Testis (tissue), 2 donors: ENCODE measurements around the gene SPTBN4.

Source experiments
- POLR2A ChIP-seq: fragments of 450-650 bp; IDR thresholded peaks from one replicate; pipeline ENCODE4 v1.6.1; 2017; ENCODE audit warnings: antibody characterized with exemption, mild to moderate bottlenecking, moderate library complexity
- TF ChIP-seq, protein P1 (sequence below), 3 experiments: fragments of 450-650 bp in 2 of 3; fragments of 200-600 bp in 1 of 3; sonication (generic) in 1 of 3; IDR thresholded peaks; one replicate each; pipeline ENCODE4 v1.5.1; 2016 to 2019; ENCODE audit warnings: antibody characterized with exemption in 3 of 3, mild to moderate bottlenecking in 2 of 3, moderate library complexity in 1 of 3

GRCh38 chr19:40431698-40432097 lies 35.1 kb upstream of the SPTBN4 start:
- TF ChIP-seq, protein P1, sequence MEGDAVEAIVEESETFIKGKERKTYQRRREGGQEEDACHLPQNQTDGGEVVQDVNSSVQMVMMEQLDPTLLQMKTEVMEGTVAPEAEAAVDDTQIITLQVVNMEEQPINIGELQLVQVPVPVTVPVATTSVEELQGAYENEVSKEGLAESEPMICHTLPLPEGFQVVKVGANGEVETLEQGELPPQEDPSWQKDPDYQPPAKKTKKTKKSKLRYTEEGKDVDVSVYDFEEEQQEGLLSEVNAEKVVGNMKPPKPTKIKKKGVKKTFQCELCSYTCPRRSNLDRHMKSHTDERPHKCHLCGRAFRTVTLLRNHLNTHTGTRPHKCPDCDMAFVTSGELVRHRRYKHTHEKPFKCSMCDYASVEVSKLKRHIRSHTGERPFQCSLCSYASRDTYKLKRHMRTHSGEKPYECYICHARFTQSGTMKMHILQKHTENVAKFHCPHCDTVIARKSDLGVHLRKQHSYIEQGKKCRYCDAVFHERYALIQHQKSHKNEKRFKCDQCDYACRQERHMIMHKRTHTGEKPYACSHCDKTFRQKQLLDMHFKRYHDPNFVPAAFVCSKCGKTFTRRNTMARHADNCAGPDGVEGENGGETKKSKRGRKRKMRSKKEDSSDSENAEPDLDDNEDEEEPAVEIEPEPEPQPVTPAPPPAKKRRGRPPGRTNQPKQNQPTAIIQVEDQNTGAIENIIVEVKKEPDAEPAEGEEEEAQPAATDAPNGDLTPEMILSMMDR (IDR thresholded peaks at IDR 0.05), result no peak
- TF ChIP-seq POLR2A, result no peak
